HepG2 (cell line): ENCODE data around the gene NFKB1. TPM values are rescaled to one million over a fixed set of nuclear protein-coding genes. Genes with fewer than 3 reads are reported as not detected.

ENCODE experiments used
- ATAC-seq: fragments of 200-7000 bp; cut with Tn5 transposase; 3 replicates; pipeline ENCODE4 v1.9.1; 2020; ENCODE audit warnings: mild to moderate bottlenecking, moderate library complexity
- BruUV-seq: library from RNA; stranded (reverse); fragments of 400-500 nt; replicated peaks from 2 replicates; lab custom pipeline; 2021; lab: Mats Ljungman, UMichigan
- CTCF ChIA-PET: fragments of 300-600 bp; formaldehyde crosslinking; extraction: SDS; loops from one replicate; lab custom pipeline; 2021; ENCODE audit warnings: low total read pairs, inconsistent platforms, low intra/inter-chr PET ratio; lab: Yijun Ruan, JAX
- POLR2A ChIA-PET: fragments of 350-600 bp; sonication (Branson Sonifier 250); formaldehyde crosslinking; loops from one replicate; lab custom pipeline; 2020; ENCODE audit warnings: antibody characterized with exemption, inconsistent platforms; lab: Yijun Ruan, JAX
- DNase-seq: peaks from one replicate; pipeline ENCODE4 v3.0.0-alpha.2; 2015; ENCODE audit warnings: low spot score
- FAIRE-seq: peaks from 3 replicates; lab custom pipeline; 2011; peaks lifted over from hg19 to GRCh38; lab: Jason Lieb, UNC
- H2AFZ ChIP-seq: one replicate; pipeline ENCODE4 v1.6.1; 2011; ENCODE audit warnings: low read length, inconsistent platforms
- H3K27ac ChIP-seq: fragments of 300-600 bp; 3 replicates; pipeline ENCODE4 v1.8.0; 2011; ENCODE audit warnings: mixed run types, mild to moderate bottlenecking, mixed read lengths, low read length, inconsistent platforms; ENCODE audit not compliant: insufficient read depth; ENCODE audit errors: extremely low read length
- H3K27me3 ChIP-seq, 2 experiments: fragments of 200-600 bp in 1 of 2; 2 replicates in 1 of 2; 3 replicates in 1 of 2; pipeline versions ENCODE4 v1.6.0 to v1.8.0; 2011; ENCODE audit warnings: low read length in 2 of 2, mild to moderate bottlenecking in 2 of 2, moderate library complexity in 2 of 2, inconsistent platforms in 1 of 2; ENCODE audit not compliant: insufficient read depth in 2 of 2, control insufficient read depth in 1 of 2
- H3K36me3 ChIP-seq, 2 experiments: fragments of 200-600 bp in 1 of 2; replicated peaks in 1 of 2; 2 replicates in 1 of 2; 3 replicates in 1 of 2; pipeline versions ENCODE4 v1.5.1 to v1.8.0; 2011; ENCODE audit warnings: low read length in 2 of 2, inconsistent platforms in 1 of 2; ENCODE audit not compliant: insufficient read depth in 2 of 2, control insufficient read depth in 1 of 2
- H3K4me1 ChIP-seq: 2 replicates; pipeline ENCODE4 v1.5.1; 2012; ENCODE audit warnings: low read length, inconsistent platforms; ENCODE audit not compliant: insufficient read depth
- H3K4me2 ChIP-seq: 2 replicates; pipeline ENCODE4 v1.6.0; 2011; ENCODE audit warnings: low read depth, low read length, inconsistent platforms
- H3K4me3 ChIP-seq, 3 experiments: fragments of 200-600 bp in 1 of 3; sonication (generic), shearing (Covaris generic) in 1 of 3; replicated peaks in 1 of 3; 2 replicates each; pipeline ENCODE4 v1.5.1; 2011 to 2016; ENCODE audit warnings: low read length in 3 of 3, inconsistent platforms in 2 of 3, low read depth in 2 of 3, mild to moderate bottlenecking in 2 of 3, control low read depth in 1 of 3, mixed read lengths in 1 of 3; ENCODE audit not compliant: insufficient read depth in 1 of 3
- H3K79me2 ChIP-seq: one replicate; pipeline ENCODE4 v1.6.1; 2011; ENCODE audit warnings: low read length, inconsistent platforms; ENCODE audit not compliant: insufficient read depth
- H3K9ac ChIP-seq: 2 replicates; pipeline ENCODE4 v1.6.0; 2011; ENCODE audit warnings: mild to moderate bottlenecking, low read depth, low read length, inconsistent platforms; ENCODE audit not compliant: insufficient read depth
- H3K9me3 ChIP-seq: 2 replicates; pipeline ENCODE4 v1.5.1; 2012; ENCODE audit warnings: mild to moderate bottlenecking, low read length
- H4K20me1 ChIP-seq: 2 replicates; pipeline ENCODE4 v1.6.0; 2011; ENCODE audit warnings: inconsistent platforms, mild to moderate bottlenecking, low read length, moderate library complexity; ENCODE audit not compliant: insufficient read depth
- CBFB ChIP-seq: sonication (generic); formaldehyde crosslinking; IDR thresholded peaks from 2 replicates; pipeline ENCODE4 v1.4.0; 2020; ENCODE audit warnings: missing genetic modification reagents
- CBX5 ChIP-seq: sonication (generic); formaldehyde crosslinking; IDR thresholded peaks from 2 replicates; pipeline ENCODE4 v1.4.0; 2020; ENCODE audit warnings: missing genetic modification reagents, borderline replicate concordance
- CEBPZ ChIP-seq: IDR thresholded peaks from 2 replicates; pipeline ENCODE4 v1.6.1; 2012; ENCODE audit warnings: low read length, improper control_type of control experiment
- CREB1 ChIP-seq, 2 experiments: fragments of 450-650 bp in 1 of 2; IDR thresholded peaks; 2 replicates each; pipeline ENCODE4 v1.6.1; 2016 to 2017; ENCODE audit warnings: control low read depth in 1 of 2, mild to moderate bottlenecking in 1 of 2, missing compliant biosample characterization in 1 of 2, missing genetic modification characterization in 1 of 2
- CSRNP2 ChIP-seq: sonication (generic); formaldehyde crosslinking; conservative IDR thresholded peaks from 2 replicates; pipeline ENCODE4 v1.8.0; 2022; ENCODE audit warnings: low read depth, missing genetic modification reagents
- FOSL1 ChIP-seq: sonication (generic); formaldehyde crosslinking; IDR thresholded peaks from 2 replicates; pipeline ENCODE4 v1.9.0; 2021; ENCODE audit warnings: missing genetic modification reagents, borderline replicate concordance
- HNRNPUL1 ChIP-seq: fragments of 200-400 bp; formaldehyde crosslinking; IDR thresholded peaks from 2 replicates; pipeline ENCODE4 v1.6.1; 2017; ENCODE audit warnings: low read depth, mild to moderate bottlenecking, low read length, moderate library complexity
- HOMEZ ChIP-seq: IDR thresholded peaks from 2 replicates; pipeline ENCODE4 v1.6.1; 2016; ENCODE audit warnings: low read depth
- KDM4B ChIP-seq: sonication (generic); formaldehyde crosslinking; IDR thresholded peaks from 2 replicates; pipeline ENCODE4 v1.4.0; 2020; ENCODE audit warnings: missing genetic modification reagents
- MTA3 ChIP-seq: sonication (generic); formaldehyde crosslinking; IDR thresholded peaks from 2 replicates; pipeline ENCODE4 v1.4.0; 2020; ENCODE audit warnings: missing genetic modification reagents
- MZF1 ChIP-seq: sonication (generic); formaldehyde crosslinking; IDR thresholded peaks from 2 replicates; pipeline ENCODE4 v1.8.1; 2023; ENCODE audit warnings: mild to moderate bottlenecking, missing genetic modification reagents, borderline replicate concordance
- NKX3-1 ChIP-seq: sonication (generic); formaldehyde crosslinking; IDR thresholded peaks from 2 replicates; pipeline ENCODE4 v1.5.0; 2020; ENCODE audit warnings: missing genetic modification reagents
- NR2F6 ChIP-seq, 2 experiments: IDR thresholded peaks; 2 replicates each; pipeline ENCODE4 v1.6.1; 2016; ENCODE audit warnings: antibody characterized with exemption in 1 of 2, mild to moderate bottlenecking in 1 of 2
- RARG ChIP-seq: sonication (generic); formaldehyde crosslinking; IDR thresholded peaks from 2 replicates; pipeline ENCODE4 v1.4.0; 2020; ENCODE audit warnings: low read depth, mild to moderate bottlenecking, missing genetic modification reagents
- SMARCE1 ChIP-seq: fragments of 450-650 bp; IDR thresholded peaks from 2 replicates; pipeline ENCODE4 v1.6.1; 2017; ENCODE audit warnings: borderline replicate concordance
- TAF15 ChIP-seq: fragments of 200-400 bp; formaldehyde crosslinking; IDR thresholded peaks from one replicate; pipeline ENCODE4 v1.6.1; 2018; ENCODE audit warnings: mild to moderate bottlenecking, low read depth, low read length; ENCODE audit not compliant: poor library complexity, severe bottlenecking
- TFAP4 ChIP-seq: sonication (generic); IDR thresholded peaks from 2 replicates; pipeline ENCODE4 v1.6.1; 2016; ENCODE audit warnings: low read depth, borderline replicate concordance
- ZIK1 ChIP-seq: sonication (generic); formaldehyde crosslinking; IDR thresholded peaks from 2 replicates; pipeline ENCODE4 v1.5.0; 2020; ENCODE audit warnings: mild to moderate bottlenecking, low read depth, missing genetic modification reagents, borderline replicate concordance
- ZNF326 ChIP-seq: sonication (generic); formaldehyde crosslinking; IDR thresholded peaks from 2 replicates; pipeline ENCODE4 v1.4.0; 2020; ENCODE audit warnings: missing genetic modification reagents, borderline replicate concordance
- WGBS: methylation state at CpG from one replicate; pipeline ENCODE4 v1.1.6; 2017; ENCODE audit warnings: low lambda C conversion rate; 5-methylcytosine and 5-hydroxymethylcytosine counted together
- in situ Hi-C: cut with HindIII; loops from 2 replicates; pipeline ENCODE4 v1.10.0; 2017; ENCODE audit warnings: low pct_unique_long_range_greater_than_20kb; ENCODE audit not compliant: extremely low pct_ligation_motif_present
- intact Hi-C: fragments of 100-400 bp; cut with micrococcal nuclease; formaldehyde crosslinking; loops from one replicate; pipeline ENCODE4 v1.10.0; 2022; ENCODE audit not compliant: unreplicated experiment
- polyA plus RNA-seq, 8 experiments: library from polyadenylated mRNA; depleted of rRNA in 3 of 8; stranded (reverse) in 7 of 8; unstranded in 1 of 8; fragments of >200 nt; fragmentation: Illumina TruSeq in 4 of 8; extraction: Trizol in 4 of 8; gene quantifications; 2 replicates each; pipeline versions ENCODE4 v1.2.1 to v1.2.3, GENCODE V29; 2011 to 2016; ENCODE audit warnings: low read depth in 4 of 8, missing spikeins in 1 of 8, mixed read lengths in 1 of 8; ENCODE audit not compliant: insufficient read depth in 1 of 8
- total RNA-seq, 5 experiments: library from RNA; depleted of rRNA; stranded (reverse); fragments of >200 nt; fragmentation: Illumina TruSeq; extraction: Trizol; gene quantifications; 2 replicates each; pipeline ENCODE4 v1.2.3, GENCODE V29; 2016; ENCODE audit warnings: low read depth in 1 of 5

Gene NFKB1
- total and polyA plus RNA-seq, 2 of the 13 experiments (the other 11 are each of a cell fraction or from before 2014, with no cell fraction given), result 15.4 to 31.6 TPM

DNA sequence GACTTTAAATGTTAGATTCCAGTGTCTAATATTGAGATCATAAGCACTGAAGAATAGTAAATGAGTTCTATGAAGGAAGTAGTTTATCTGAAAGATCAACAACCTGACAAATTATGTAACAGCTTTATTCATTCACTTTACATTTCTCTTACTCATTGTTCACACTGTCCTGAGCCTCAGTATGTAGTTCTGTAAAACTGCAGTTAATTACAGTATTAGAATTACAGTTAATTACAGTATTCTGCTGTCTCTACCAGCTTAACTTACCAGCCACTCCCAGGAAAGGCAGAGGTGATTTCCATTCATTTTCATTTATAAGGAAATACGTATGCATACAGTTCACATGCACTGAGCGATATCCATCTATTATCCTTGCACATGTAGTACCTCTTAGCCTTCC is 32.7 kb downstream of the NFKB1 start:
- Histone ChIP-seq H3K4me2 (no peak overlapping the region), H3K9ac (no peak overlapping the region), H3K79me2 (peaks cover 3% of the 10 kb centered on the region), H3K27ac (no peak overlapping the region), H3K27me3 (no peaks in the 10 kb centered on the region), H3K4me3 (no peak overlapping the region), H3K4me1 (no peaks in the 10 kb centered on the region), H3K36me3 (peaks cover 3 to 19% of the 10 kb centered on the region in 2 experiments; a peak in 4 of 5 replicates), H3K9me3 (no peaks in the 10 kb centered on the region), H2AFZ (no peak overlapping the region), H4K20me1 (no peaks in the 10 kb centered on the region)
- ATAC-seq, result no peak
- POLR2A ChIA-PET, result no interaction called here
- no TSS peak for BruUV-seq
- FAIRE-seq, result no peak
- no peak for DNase-seq
- WGBS, result 97% methylated on average over 2 of the region's 2 CpGs
- in situ Hi-C loops (no loop called here), intact Hi-C loops (no loop called here)
- CTCF ChIA-PET, result no interaction called here
- no peak for TF ChIP-seq TAF15
- no peak for TF ChIP-seq ZIK1
- no peak for TF ChIP-seq CEBPZ
- TF ChIP-seq RARG (CRISPR knock-in tag), result no peak
- no peak for TF ChIP-seq FOSL1
- TF ChIP-seq NR2F6 (IDR thresholded peaks at IDR 0.05), result no peak
- TF ChIP-seq NR2F6 (CRISPR knock-in tag; IDR thresholded peaks at IDR 0.05), result no peak
- no peak for TF ChIP-seq TFAP4
- no peak for TF ChIP-seq SMARCE1
- TF ChIP-seq MZF1, result no peak
- TF ChIP-seq CREB1 (IDR thresholded peaks at IDR 0.05), result no peak
- no peak for TF ChIP-seq CREB1 (CRISPR knock-in tag; IDR thresholded peaks at IDR 0.05)
- no peak for TF ChIP-seq NKX3-1 (CRISPR knock-in tag)
- no peak for TF ChIP-seq ZNF326 (CRISPR knock-in tag)
- no peak for TF ChIP-seq CBX5 (CRISPR knock-in tag)
- TF ChIP-seq KDM4B (CRISPR knock-in tag), result no peak
- no peak for TF ChIP-seq HNRNPUL1
- no peak for TF ChIP-seq CBFB (CRISPR knock-in tag)
- TF ChIP-seq CSRNP2 (CRISPR knock-in tag), result no peak
- TF ChIP-seq MTA3 (CRISPR knock-in tag), result no peak
- no peak for TF ChIP-seq HOMEZ (CRISPR knock-in tag)
